Measurements from ENCODE around the gene CD48.

Gene CD48

DNA sequence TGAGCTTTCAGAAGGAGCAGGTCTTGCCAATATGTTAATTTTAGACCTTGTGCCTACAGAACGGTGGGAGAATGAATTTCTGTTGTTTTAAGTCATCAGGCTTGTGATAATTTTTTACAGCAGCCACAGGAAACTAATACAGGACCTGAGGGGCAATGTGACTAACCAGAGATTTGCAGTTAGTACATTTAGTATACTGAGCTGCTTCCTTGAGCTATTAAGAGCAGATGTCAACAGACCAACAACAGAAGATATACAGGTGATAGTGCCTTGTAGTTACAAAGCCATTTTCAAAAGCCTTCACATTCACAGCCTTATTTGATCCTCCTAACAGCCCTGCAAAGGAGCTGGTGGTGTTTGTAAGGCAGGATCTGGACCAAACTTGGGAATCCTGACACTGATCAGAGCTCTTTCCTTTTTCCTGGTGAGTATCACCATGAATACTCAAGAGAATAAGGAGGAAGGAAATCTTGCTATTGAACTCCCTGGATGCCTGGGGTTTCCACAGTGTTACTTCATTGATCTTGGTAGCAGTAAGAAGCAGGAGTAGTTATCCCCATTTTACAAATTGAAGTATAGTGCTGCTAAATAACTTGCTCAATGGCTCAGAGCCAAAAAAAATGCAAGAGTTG lies 60.1 kb downstream of the CD48 start:
- DNase-seq = no peak

- DNase-seq = no peak
These were observed 64.3 kb downstream of the CD48 start for GRCh38 chr1:160647329-160647720.

DNA sequence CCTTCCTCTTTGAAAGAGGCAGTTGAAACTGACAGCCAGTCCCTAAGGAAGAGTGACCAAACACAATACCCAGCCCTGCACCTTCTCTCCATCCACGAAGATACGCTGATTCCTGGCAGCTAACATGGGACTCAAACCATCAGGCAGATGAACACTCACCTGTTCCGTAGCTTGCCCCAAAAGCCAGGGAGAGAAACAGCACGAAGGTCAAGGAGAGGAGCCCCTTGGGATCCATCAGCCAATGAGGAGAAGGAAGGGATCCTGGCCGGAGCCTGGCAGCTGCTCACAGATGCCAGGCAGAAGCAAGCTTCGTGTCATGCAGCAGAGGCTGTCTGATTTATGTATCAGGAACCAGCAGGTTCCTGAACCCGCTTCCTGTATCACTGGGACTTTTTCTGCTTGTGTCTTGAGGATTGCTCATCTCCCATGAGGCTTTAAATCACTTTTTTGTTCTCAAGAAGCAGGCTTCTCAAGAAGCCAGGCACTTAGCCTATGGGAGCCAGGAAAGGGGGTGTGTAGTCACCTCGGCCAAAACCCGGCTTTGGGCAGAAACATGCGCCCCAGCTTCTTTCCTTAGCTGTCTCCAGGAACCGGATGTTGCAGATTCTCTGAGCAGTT lies 64.8 kb downstream of the CD48 start, which contains the start of gene SLAMF1:
TSS of gene SLAMF1 (minus strand) at position 334 of the 618 bp plus-strand sequence. CDS start at position 235, 99 bp downstream.
- peak; percentile 60 for DNase-seq

DNA sequence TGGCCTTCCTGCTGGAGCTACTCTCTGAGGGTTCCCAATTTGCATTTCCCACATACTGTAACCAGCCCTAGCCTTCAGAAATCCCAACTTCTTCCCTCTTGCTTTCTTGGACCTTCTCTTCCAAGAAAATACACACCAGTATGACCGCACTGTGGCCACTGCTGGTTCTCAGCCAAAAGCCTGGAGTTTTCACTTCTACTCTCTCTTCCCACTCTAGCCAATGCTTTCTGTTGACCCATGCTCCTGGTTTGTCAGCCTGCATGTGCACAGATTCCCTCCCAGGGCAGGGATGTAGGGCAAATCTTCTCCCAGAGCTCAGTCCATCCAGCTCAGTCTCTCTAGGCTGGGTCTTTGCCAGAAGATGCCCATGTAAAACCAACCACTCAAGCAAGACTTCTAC lies 65.4 kb downstream of the CD48 start:
- DNase-seq = no peak

DNA sequence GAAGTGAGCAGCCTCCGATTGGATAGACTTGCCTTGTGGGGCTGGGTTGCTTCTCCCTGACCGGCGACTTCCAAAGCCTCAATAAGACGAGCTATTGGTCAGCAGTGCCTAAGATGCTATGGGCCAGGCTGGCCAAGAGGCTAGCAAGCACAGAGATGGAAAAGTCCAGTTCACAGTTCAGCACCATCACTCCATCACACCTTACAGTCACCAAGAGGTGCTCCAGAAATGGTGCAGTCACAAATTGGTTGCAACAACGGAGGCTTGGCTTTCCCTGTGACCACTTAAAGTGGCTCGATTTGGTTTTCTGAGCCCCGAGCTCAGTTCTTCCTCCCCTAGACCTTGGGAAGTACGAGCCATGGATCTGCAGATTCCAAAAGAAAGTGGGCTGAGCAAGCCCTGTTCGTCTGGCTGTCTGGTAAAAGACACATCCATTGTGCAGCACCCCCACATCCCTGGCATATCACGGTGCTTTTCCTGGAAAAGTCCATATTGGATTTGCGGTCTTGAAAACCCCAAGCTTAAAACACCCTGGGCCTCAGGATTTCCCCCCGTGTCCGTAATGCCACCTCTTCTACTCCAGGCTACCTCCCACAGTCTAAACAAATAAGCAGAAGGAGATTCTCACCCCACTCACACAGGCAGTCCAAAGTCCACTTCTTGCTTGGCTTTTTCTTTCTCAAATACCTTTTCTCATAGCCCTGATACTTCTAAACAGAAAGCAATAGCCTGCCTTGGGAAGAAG lies 66.1 kb downstream of the CD48 start:
- no peak for DNase-seq

DNA sequence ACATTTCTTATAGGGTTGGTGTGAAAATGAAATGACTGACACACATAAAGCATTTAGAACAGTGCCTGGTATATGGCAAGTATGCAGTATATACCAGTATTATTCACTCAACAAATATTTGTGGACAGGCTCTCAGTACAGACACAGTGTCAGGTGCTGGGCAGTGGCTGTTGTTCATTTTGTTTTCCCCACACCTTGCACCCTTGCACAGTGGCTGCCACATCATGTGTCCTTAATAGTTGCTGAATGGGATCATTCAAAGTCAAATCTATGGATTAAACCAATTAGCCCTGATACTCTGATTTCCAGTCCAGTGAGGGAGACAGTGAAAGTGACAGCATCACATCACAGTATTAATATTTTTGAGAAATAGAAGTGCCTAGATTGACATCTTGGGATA lies 67.2 kb downstream of the CD48 start:
- DNase-seq = no peak

- DNase-seq = no peak
These were observed 68.5 kb downstream of the CD48 start for GRCh38 chr1:160643138-160643537.

DNA sequence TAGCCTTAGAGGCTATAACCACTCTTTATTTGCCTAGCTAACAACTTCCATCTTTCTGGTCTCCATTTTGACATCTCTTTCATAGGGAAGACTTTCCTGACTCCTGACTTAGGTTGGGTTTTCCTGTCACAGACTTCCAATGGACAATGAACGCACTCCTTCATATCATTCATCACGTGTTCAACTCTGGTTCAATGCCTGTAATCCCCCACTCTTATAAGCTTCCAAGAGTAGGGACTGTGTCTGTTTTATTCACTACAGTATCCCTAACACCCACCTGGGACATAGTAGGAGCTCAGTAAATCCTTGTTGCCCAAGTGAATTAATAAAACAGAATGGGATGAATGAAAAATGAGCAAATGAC lies 69.4 kb downstream of the CD48 start:
- no peak for DNase-seq

GRCh38 chr1:160641323-160642280 lies 70.0 kb downstream of the CD48 start:
- no peak for DNase-seq

- DNase-seq = peak; percentile 61
These were observed 71.1 kb downstream of the CD48 start for GRCh38 chr1:160640359-160641123.

DNA sequence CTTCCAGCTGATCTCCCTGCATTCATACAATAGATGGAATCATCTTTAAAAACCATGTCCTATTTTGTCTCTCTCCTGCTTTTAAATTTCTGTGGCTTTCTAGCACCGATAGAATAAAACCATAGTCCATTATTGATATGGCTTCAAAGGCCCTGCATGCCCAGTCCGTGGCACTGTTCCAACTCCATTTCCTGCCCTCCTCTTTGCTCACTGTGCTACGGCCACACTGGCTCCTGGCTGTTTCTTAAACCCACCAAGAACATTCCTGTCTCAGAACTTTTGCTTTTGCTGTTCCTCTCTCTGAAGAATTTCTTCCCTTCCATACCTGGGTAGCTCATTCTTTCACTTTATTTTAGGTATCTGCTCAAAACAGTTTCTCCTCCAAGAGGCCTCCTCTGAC lies 72.0 kb downstream of the CD48 start:
- no peak for DNase-seq

DNA sequence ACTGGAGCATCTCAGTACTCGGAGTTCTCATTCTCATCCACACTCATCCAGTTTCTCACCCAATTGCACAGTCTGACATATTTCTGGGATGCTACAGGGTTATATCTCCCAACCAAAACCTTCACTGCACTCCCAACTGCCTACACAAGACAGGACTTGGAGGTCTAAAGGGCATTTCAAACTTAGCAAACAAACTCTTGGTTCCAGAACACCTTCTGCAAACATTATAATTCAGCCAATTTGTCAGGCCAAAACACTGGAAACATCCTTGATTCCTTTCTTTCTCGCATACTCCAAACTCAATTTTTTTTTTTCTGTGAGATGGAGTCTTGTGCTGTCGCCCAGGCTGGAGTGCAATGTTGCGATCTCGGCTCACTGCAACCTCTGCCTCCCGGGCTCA lies 72.7 kb downstream of the CD48 start:
- DNase-seq = no peak

GRCh38 chr1:160638540-160638857 lies 73.1 kb downstream of the CD48 start:
- no peak for DNase-seq

- peak; percentile 84 for DNase-seq
These were observed 73.6 kb downstream of the CD48 start for GRCh38 chr1:160637821-160638539.

DNA sequence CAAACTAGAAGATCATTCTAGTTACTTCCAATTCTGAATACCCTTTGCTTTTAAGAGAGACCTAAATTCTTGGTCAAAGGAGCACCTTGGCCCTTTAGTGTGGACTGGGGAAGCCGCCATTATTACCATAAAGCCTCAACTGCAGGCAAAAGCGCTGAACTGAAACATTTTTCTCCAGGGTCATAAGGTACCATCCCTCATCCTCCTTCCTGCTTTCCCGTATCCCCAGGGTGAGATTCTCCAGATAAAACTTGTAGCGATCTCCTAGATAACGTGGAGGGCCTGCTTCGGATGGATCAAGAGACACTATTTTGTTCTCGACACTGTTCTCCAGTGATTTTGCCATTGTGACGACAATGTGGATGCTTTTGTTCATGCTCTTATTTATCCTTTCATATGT lies 74.6 kb downstream of the CD48 start:
- DNase-seq = no peak

- DNase-seq = no peak
These were observed 75.1 kb downstream of the CD48 start for GRCh38 chr1:160636547-160636946.

DNA sequence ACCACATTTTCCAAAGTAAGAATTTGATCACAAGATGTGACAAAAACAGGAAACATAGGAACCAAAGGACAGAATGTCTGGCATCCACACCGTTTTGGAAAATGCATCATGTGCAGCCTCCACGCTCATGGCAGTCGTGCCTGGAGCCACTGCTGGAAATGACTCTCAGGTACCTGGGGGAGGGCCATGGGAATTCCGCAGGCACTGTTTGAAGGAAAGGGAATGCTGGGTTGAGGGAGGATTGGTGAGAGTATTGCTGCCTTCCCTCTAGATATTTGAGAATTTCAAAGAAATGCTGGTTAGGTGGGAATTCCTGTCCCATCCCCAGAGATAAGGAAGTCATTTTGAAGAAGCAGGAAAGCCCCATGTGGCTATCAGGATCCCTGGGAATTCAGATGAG lies 75.5 kb downstream of the CD48 start:
- no peak for DNase-seq

- DNase-seq = no peak
These were observed 76.8 kb downstream of the CD48 start for GRCh38 chr1:160634543-160635491.

- DNase-seq = no peak
These were observed 78.2 kb downstream of the CD48 start for GRCh38 chr1:160633330-160633903.

DNA sequence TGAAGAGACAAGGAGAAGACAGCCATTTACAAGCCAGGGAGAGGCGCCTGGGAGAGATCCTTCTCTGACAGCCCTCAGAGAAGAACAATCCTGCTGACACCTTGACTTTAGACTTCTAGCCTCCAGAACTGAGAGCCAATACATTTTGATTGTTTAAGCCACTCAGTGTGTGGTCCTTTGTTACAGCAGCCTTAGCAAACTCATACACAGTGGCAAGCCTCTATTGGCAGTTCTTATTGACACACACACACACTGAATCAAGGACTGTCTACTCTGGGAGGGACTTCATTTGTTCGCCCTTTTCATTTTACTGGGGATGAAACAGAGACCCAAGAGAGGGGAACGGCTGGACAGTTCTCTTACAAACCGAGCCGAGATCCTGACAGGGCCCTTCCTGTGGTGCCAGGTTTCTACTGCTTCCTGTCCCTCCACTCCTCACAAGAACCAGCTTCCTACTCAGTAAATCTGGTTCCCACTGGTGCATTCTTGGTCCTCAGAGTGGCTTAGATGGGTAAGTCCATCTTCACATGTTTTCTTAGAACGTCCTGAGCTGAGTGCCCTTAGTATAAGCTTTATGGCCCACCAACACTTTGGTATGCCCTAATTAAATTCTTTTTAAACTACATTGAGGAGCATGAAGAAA lies 79.5 kb downstream of the CD48 start:
- no peak for DNase-seq
